Activated T-cell treated with anti-CD3 and anti-CD28 coated beads, Interleukin-2, amount 50 U/mL, for 1 hour (primary cell): Measurements from ENCODE around the gene HSPB9.

Source experiments
- DNase-seq: peaks from one replicate; pipeline ENCODE4 v3.0.0-alpha.2; 2020

Gene HSPB9

DNA sequence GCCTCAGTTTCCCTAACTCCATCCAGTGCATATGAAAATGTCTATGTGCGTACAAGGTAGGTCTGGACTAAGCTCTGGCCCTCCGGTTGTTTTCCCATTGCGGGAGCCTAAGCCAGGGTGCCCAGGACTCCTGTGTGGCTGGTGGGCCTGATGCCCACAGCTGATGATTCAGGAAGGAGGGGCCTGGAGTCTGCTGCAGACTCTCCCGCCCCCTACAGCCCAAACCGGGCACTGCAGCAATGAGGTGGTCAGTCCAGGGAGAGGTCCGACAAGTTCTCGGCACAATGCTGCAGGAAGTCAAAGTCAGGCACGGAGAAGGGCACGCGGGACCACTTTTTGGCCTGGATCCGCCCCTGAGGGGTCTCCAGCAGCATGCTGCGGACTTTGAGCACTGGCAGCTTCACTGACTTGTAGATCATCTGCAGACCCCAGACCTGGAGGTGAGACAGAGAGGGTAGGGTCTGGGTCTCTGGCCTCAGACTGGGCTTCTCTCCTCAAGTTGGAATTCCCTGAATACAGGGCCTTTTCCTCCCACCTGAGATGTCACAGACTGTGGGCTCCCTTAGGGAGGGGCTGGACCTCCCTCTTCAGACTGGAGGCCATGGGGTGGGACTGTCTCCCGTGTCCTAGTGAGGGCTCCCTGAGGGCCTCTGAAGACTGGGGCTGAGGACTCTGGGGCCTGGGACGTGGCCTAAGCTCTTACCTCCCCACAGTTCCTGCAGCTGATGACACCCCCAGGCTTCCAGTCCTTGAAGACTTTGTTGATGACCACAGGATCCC lies 20.9 kb upstream of the HSPB9 start:
- peak; percentile 70 for DNase-seq

DNA sequence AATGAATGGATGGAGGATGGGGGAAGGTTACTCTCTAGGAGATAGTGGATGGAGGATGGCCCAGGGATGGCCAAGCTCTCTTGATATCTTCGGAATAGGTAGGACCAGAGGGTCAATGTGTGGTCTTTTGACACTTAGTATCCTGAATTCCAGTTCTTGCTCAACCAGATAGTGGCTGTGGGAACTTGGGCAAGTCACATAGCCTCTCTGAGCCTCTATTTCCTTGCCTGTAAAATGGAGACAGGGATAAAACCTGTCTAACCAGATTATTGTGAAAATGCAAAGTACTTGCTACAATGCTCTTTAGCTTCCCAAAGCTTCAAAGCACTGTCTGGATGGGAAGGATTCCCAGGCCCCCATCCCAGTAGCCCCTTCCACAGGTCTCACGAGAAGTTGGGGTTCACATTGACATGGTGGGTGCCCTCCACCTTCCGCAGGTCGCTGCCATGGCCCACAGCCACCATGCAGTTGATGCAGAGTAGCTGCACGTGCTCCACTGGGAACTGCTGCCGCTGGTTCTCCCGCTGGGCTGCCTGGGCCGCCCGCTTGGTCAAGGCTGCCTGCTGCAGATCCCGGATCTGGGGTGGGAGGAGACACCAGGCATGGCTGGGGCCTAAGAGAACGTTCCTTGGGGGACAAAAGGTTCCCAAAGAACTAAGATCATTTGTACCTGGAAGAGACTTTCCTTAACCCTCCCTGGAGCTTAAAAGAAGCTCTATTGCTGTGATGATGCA lies 19.2 kb upstream of the HSPB9 start:
- DNase-seq, result no peak

DNA sequence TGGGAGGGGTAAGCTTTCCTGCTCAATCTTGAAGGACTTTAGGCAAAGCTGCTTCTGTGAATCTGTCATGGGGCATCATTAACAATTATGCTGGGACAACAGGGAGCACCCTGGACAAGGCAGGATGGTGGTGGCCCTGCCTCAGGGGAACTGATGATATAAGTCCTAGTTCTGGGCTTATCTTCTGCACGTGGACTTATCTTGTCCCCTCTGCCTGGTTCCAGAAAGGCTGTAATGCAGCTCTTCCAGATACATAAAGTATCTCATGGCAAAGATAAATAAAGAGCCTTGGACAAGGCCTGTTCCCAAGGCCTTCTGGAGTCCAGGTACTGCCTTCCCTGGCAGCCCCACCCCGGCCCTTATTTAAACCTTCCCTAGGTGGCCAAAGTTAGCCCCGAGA lies 18.3 kb upstream of the HSPB9 start:
- no peak for DNase-seq

DNA sequence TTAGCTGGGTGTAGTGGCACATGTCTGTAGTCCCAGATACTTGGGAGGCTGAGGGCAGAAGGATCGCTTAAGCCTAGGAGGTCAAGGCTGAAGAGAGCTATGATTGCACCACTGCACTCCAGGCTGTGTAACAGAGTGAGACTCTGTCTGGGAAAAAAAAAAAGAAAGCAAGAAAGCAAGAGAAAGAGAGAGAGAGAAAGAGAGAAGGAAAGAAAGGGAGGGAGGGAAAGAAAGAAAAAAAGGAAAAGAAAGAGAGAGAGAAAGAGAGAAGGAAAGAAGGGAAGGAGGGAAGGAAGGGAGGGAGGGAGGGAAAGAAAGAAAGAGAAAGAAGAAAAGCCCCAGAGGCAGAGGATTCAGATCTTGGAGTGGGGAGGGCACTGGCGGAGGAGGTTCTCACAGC lies 16.6 kb upstream of the HSPB9 start:
- no peak for DNase-seq

DNA sequence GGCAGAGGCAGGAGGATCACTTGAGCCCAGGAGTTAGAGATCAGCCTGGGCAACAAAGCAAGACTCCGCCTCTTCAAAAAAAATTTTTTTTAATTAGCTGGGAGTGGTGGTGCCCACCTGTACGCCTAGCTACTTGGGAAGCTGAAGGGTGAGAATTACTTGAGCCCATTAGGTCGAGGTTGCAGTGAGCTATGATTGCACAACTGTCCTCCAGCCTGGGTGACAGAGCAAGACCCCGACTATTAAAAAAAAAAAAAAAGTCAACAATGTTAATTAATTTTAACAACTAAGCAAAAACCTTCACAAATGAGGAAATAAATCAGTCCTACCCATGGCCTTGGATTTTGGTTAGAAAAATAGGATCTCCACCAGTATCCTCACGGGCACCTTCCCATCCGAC lies 15.5 kb upstream of the HSPB9 start:
- no peak for DNase-seq

DNA sequence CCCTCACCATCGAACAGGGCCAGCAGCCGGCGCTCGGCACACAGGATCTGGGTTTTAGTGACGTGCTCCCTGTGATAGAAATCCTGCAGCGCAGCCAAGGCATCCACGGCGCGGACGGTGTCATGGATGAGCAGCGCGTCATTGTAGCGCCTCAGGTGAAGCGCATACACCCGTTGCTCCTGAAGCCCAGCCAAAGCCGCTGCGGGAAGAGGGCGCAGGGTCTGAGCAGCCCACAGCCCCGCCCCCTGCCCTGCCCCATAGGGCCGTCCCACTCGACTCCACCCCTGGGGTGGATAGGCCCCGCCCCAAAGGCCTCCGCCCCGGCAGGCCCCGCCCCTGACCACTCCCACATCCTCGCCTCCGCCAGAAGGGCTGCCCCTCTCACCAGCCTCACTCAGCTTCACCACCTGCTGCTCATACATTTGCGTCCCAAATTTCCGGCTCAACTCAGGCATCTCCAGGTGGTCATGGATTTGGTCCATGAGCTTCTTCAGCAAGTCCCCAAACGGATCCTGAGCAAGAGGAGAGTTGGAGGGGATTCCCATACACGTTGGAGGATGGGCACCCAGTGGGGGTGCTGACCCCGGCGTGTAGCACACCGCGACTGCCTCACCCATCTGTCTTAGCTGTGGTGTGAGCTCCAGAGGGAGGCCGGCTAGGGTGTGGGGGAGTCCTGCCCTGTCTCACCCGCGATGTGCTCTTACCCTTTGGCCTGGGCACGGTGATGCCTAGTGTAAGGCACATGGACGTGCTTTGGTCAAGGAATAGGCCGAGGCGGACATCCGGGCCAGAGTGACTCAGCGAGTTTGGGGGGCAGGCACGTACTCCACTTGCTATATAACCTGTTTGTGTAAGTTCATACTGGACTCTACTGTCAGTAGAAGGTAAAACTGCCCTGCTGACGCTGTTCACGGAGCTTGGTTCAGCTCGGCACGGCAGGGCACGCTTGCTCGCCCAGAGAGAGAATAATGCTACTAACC lies 14.7 kb upstream of the HSPB9 start:
- peak; percentile 97 for DNase-seq

DNA sequence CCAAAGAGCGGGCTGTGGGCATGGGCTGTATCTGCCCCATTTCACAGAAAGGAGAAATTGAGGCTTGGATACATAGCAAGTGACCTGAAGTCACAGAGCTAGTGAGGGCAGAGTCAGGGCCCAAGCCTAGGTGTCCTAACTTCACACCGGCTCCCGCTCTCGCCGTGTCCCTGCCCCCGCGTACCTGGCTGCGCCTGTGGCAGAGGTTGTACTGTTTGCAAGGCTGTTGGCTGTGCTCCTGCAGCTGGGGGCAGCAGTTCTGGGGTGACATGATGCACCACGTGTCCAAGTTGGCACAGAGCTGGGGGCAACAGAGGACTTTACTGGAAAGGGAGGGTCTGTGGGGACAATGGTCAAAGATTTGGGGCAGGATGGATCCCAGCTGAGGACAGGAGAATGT lies 13.5 kb upstream of the HSPB9 start:
- DNase-seq, result no peak

DNA sequence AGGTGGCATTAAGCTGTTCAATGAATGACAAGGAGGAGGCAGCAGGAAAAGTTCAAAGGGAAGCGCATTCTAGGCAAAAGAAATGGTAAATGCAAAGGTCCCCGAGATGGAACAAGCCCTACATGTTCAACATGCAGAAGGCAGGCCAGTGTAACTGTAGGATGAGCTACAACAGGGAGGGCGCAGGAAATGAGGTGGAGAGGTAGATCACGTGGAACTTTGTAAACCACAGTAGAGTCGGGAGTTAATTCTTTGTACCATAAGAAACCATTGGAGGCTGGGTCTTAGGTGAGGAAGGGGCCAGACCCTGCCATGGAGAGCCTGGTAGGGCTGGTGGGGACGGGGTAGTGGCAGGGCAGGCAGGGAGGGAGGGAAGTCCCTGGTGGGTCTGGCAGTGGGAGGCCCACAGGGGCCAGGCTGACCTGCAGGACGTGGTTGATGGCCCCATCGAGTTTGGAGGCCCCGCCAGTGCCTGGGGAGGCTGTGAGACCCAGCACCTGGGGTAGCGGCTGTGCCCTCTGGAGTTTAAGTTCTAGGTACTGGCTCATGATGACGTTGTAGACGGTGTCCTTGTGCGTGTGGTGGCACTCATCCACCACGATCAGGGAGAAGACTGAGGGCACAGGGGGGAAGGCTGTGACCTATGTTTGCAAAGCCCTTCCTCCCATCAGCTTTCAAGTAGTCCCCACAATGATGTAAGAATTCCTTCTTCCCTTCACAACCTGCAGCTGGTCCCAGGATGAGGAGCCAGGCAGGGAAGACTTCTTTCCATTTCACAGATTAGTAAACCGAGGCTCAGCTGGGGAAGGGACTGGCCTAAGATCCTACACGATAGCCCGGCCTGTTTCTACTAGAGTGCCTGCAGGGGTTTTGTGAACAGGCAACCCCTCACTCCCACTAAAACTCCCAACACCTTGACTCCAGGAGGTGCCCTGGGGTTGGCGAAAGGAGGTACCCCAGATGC lies 12.0 kb upstream of the HSPB9 start:
- no peak for DNase-seq

DNA sequence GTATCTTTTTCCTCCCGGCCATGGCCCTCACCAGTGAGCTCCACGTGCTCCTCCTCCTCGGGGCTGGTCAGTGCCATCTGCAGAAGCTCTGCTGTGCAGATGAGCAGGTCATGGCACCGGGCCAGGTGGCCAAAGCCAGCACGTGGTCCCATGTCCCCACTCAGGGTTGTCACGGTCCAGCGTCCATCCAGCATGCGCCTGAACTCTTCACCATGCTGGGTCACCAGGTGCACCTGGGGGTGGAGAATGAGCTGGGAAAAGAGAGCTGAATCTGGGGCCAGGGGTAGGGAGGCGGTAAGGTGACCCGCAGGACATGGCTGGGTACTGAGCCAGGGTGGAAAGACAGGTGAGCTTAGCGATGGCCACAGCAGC lies 11.4 kb upstream of the HSPB9 start:
- DNase-seq, result no peak

DNA sequence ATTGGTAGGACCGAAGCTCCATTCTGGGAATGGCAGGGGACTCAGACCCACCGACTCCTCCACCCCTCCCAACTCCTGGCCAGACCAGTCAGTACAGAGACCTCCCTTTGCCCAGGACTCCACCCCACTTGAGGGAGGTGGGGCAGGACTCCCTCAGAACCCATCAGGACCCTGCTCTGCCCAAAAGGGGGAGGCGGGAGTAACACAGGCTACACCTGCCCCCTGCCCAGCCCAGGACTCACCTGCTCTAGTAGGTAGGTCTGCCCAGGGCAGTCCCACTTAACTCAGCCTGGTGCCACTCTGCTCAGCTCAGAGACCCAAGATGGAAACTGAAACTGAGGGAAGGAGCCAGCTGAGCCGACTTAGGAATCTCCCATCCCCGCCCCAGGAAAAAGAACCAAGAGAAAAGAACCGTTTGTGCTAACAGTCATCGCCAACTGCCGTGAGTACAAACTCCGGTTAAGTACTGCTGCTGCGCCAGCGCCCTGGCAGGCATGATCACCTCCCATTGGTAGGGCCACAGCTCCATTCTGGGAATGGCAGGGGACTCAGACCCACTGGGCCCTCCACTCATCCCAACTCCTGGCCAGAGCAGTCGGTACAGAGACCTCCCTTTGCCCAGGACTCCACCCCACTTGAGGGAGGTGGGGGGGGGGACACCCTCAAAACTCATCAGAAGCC lies 10.6 kb upstream of the HSPB9 start:
- DNase-seq, result no peak

DNA sequence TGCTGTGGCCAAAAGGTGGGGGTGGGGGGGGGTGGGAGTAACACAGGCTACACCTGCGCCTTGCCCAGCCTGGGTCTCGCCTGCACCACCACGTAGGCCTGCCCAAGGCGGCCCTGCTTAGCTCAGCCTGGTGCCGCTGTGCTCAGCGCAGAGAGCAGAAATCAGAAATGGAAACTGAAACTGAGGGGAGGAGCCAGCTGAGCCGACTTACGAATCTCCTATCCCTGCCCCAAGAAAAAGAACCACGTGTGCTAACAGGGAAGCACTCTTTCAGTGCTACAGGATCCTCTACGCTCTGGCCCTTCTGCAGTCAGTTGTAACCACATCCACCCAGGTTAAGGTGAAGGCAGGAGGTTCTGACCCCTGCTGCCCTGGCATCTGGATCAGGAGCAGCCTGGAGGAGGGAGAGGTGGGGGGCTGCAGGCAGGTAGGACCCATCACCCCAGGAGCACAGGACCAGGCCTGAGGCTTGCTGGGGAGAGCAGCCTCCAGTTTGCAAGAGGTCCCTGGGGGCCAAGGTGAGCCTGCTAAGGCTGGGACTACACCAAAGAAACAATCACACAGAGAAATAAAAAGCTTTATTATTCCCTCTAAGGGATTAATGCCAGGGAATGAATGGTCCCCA lies 9.9 kb upstream of the HSPB9 start, which contains the start of gene DHX58:
TSS of gene DHX58 (minus strand) at position 163 of the 625 bp plus-strand sequence. CDS start 822 bp downstream, outside the sequence.
- DNase-seq, result peak; percentile 73

DNA sequence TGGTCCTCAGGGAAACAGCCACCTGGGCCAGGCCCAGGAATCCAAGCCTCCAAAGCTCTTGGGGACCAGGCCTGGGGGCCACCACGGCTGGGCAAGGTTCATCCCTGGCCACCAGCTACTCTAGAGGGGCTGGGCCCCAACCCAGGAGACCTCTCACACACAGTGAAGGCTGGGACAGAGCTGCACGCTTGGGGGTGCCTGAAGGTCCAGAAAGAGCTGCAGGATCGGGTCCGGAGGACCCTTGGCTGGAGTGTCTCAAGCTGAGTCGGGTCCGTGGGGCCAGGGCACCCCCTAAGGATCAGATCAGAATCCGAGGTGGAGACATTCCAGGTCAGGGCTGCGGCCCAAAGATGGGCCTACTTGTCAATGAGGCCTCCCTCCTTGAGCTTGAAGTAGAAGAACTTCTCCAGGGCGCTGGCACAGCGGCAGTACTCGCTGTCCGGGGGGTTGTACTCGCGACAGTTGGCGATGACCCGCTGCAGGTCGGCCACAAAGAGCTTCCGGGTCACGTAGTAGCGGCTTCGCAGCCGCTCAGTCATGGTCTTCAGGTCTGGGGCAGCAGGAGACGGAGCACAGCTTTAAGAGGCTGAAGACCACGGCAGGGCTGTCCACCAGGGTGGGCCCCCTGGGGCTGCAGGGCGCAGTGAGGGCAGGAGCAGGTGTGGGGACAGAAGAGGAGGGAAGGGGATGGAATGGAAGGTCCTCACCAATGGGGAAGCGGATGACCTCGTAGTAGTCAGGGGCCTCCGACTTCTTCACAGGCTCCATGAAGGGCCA lies 9.1 kb upstream of the HSPB9 start:
- no peak for DNase-seq

DNA sequence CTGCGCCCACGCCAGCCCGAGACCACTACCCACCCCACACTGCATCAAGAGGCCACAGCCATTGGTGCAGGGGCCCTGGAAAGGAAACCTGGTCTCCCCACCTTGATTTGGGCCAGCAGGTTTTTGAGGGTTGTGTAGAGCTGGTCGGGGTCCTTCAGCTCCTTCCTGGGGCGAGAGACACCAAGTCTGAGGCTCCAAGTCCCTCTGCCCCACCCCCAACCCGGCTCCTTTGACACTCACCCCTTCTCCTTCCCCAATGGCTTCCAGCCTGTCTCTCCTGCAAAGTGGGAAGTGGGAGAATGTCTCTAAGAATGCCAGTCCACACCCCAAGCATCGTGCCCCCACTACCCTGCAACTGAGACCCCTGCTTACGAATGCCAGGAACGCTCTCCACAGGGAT lies 8.5 kb upstream of the HSPB9 start:
- no peak for DNase-seq

DNA sequence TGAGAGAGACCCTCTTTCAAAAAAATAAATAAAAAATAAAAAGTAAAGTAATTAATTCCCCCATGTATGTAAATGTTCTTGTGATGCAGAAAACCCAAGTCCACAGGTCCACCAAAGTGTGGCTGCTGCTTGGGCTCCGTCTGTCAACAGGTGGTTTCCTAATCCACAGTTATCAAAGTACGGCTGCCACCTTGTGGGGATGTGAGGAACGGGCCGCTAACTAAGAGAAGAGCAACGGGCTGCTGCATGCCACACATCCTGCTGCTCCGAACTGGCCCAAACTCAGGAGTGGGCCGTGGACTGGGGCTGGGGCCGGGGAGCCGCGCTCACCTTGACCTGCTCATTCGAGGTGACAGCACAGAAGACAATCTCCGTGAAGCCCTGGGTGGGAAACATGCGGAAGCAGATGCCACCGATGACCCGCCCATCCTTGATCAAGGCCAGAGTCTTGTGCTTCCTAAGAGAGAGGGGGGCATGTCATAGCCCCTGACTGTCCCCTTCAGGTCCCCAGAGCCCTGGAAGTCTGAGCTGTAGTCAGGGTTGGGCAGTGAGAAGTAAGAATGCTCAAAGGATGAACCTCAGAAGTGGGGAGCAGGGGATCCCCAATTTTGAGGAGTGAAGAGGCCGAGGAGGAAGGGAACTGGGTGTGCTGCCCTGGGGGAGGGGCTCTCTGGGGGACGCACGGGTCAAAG lies 5.8 kb upstream of the HSPB9 start:
- peak; percentile 83 for DNase-seq

DNA sequence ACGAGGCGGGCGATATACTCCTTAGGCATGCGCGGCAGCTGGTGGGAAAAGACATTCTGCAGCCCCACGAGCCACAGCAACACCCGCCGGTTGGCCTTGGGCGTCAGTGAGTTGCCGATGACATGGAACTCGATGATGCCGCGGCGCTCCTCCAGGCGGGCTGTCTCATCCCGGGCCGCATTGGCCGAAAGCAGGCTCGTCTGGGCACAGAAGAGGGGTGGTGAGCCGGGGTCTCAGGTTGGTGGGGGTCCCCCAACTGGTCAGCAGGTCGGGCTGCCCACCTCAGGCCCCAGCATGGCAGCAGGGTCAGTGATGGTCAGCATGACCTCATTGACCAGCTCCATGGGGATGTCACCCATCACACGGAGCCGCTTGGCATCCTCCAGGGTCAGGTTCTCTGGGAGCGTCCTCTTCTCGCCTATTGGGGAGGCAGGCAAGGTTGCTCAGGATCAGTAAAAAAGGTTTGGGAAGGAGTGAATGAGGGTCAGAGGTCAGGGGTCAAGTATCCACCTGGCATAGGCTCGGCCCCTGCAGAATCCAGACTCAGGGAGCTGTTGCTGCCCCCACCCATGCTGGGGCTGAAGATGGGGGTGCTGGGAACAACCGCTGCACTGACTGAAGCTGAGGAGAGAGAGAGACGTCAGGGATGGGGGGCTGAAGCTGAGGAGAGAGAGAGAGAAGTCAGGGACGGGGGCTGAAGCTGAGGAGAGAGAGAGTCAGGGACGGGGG lies 5.0 kb upstream of the HSPB9 start:
- DNase-seq, result no peak

DNA sequence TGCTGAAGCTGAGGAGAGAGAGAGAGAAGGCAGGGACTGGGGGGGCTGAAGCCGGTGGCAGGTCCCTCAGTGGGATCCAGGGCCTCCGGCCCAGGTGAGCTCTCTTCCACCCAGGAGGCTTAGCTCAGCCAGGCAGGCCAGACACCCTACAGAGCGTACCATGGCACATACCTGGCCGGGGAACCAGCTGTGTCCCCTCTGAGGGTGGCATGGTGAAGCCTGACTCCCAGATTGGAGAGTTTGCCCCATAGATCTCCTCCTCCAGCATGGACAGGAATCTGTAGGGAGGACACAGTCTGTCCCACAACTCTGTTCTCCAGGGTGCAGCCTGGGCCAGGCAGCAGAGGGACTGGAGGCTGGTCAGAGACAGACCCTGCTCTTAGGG lies 4.5 kb upstream of the HSPB9 start:
- DNase-seq, result no peak

DNA sequence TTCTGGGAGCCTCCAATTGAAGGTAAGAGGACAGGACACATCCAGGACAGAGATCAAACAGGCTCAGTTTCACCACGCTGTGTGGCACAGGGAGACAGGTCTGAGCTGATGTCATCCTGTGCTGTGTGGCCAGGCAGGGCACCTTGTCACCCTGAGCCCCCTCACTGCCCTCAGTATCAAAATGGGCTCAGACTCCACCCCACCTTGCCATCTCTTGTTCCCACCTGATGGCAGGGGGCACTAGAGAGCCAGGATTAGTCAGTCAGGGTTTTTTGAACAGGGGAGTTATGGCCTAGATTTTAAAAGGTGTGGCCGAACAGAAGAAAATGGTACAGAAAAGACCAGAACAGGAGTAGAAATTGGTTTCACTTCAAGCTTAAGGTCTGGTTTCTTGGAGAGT lies 4.1 kb upstream of the HSPB9 start:
- peak; percentile 48 for DNase-seq

DNA sequence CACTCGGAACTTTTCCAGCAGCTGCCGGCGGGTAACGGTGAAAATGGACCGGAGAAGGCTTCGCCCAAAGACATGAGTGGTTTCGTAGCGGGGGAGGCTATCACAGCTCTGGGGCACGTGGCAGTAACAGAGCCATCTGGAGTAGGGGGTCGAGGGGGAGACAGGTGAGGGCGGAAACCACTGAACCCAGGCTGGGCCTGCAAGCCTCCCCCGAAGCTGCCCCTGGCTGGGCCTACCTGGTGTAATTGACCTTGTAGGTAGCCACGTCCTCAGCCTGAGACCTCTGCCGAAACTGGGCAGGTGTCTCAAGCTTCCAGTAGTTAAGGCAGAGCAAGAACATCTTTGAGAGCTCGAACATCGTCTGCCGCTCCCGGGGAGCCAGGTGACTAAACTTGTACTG lies 3.3 kb upstream of the HSPB9 start:
- DNase-seq, result no peak
